MM.1S (cell line): ENCODE results near the gene TNF.
"Not testable (repeated sequence)": the region's sequence is repeated elsewhere in the genome, so short reads cannot be mapped to it uniquely, and the experiment has no call there.

Experiments
- DNase-seq: peaks from one replicate; pipeline ENCODE4 v3.0.0-alpha.2; 2015
- H2AFZ ChIP-seq: fragments of 300-600 bp; sonication (generic); 2 replicates; pipeline ENCODE4 v1.6.0; 2016; ENCODE audit warnings: antibody characterized with exemption, low read length
- H3F3A ChIP-seq: fragments of 300-600 bp; sonication (generic); 2 replicates; pipeline ENCODE4 v1.6.1; 2016; ENCODE audit warnings: mild to moderate bottlenecking, antibody characterized with exemption, low read length, moderate library complexity, mixed read lengths; ENCODE audit not compliant: insufficient read depth
- H3K27ac ChIP-seq: fragments of 300-600 bp; sonication (generic); 2 replicates; pipeline ENCODE4 v1.5.1; 2016; ENCODE audit warnings: mild to moderate bottlenecking, low read length
- H3K27me3 ChIP-seq: fragments of 300-600 bp; sonication (generic); replicated peaks from 2 replicates; pipeline ENCODE4 v1.6.0; 2016; ENCODE audit warnings: low read length; ENCODE audit not compliant: insufficient read depth
- H3K36me3 ChIP-seq: fragments of 300-600 bp; sonication (generic); replicated peaks from 2 replicates; pipeline ENCODE4 v1.6.1; 2016; ENCODE audit warnings: mild to moderate bottlenecking, low read length, mixed read lengths; ENCODE audit not compliant: insufficient read depth
- H3K4me1 ChIP-seq: fragments of 300-600 bp; sonication (generic); 2 replicates; pipeline ENCODE4 v1.6.1; 2016; ENCODE audit warnings: low read length, mixed read lengths
- H3K4me2 ChIP-seq: fragments of 300-600 bp; sonication (generic); 2 replicates; pipeline ENCODE4 v1.6.0; 2016; ENCODE audit warnings: low read depth, low read length
- H3K4me3 ChIP-seq: fragments of 300-600 bp; sonication (generic); 2 replicates; pipeline ENCODE4 v1.5.1; 2016; ENCODE audit warnings: low read length, mixed read lengths
- H3K79me2 ChIP-seq: fragments of 300-600 bp; sonication (generic); 2 replicates; pipeline ENCODE4 v1.6.1; 2016; ENCODE audit warnings: mixed run types, low read length, mixed read lengths
- H3K9ac ChIP-seq: fragments of 300-600 bp; sonication (generic); 2 replicates; pipeline ENCODE4 v1.6.1; 2016; ENCODE audit warnings: low read length, mixed read lengths
- H3K9me2 ChIP-seq: fragments of 300-600 bp; sonication (generic); replicated peaks from 2 replicates; pipeline ENCODE4 v1.6.1; 2016; ENCODE audit warnings: mild to moderate bottlenecking, low read length, mixed read lengths; ENCODE audit not compliant: insufficient read depth
- H3K9me3 ChIP-seq: fragments of 300-600 bp; sonication (generic); replicated peaks from 2 replicates; pipeline ENCODE4 v1.6.1; 2016; ENCODE audit warnings: mild to moderate bottlenecking, low read length, mixed read lengths; ENCODE audit not compliant: insufficient read depth
- H4K20me1 ChIP-seq: fragments of 300-600 bp; sonication (generic); 2 replicates; pipeline ENCODE4 v1.6.1; 2016; ENCODE audit warnings: mild to moderate bottlenecking, low read length, moderate library complexity, mixed read lengths; ENCODE audit not compliant: insufficient read depth
- CTCF ChIP-seq: fragments of 300-600 bp; sonication (generic); IDR thresholded peaks from 2 replicates; pipeline ENCODE4 v1.5.1; 2016; ENCODE audit warnings: antibody characterized with exemption, low read length, mixed read lengths
- EZH2 ChIP-seq: fragments of 300-600 bp; sonication (generic); optimal IDR thresholded peaks from 2 replicates; pipeline ENCODE3; 2017; ENCODE audit warnings: low read depth, mild to moderate bottlenecking, antibody characterized with exemption, low read length, mixed read lengths
- EZH2phosphoT487 ChIP-seq: fragments of 300-600 bp; sonication (generic); IDR thresholded peaks from 2 replicates; pipeline ENCODE4 v1.6.1; 2018; ENCODE audit warnings: antibody characterized with exemption, low read length

Gene TNF

GRCh38 chr6:31587791-31588777, 12.7 kb downstream of the TNF start:
- Histone ChIP-seq H3K27me3 (peaks cover 47% of the 10 kb centered on the region), H3K4me2 (peak overlapping the region; percentile 67; the same call in 1 of the 2 replicates), H3K36me3 (no peaks in the 10 kb centered on the region), H3K27ac (no peak overlapping the region), H3K79me2 (no peaks in the 10 kb centered on the region), H3F3A (no peaks in the 10 kb centered on the region), H3K4me1 (no peaks in the 10 kb centered on the region), H3K9me3 (no peaks in the 10 kb centered on the region), H3K9me2 (no peaks in the 10 kb centered on the region), H2AFZ (no peak overlapping the region), H3K4me3 (no peak overlapping the region), H4K20me1 (no peaks in the 10 kb centered on the region), H3K9ac (no peak overlapping the region)
- no peak for DNase-seq
- no peak for TF ChIP-seq EZH2
- no peak for TF ChIP-seq EZH2phosphoT487
- TF ChIP-seq CTCF: no peak

- no peaks in the 10 kb centered on the region for H3K79me2 ChIP-seq
- no peaks in the 10 kb centered on the region for H3K9me3 ChIP-seq
- no peak overlapping the region for H3K4me3 ChIP-seq
- no peak overlapping the region for H2AFZ ChIP-seq
- no peaks in the 10 kb centered on the region for H3K4me1 ChIP-seq
- H3K9me2 ChIP-seq: no peaks in the 10 kb centered on the region
- no peak overlapping the region for H3K27ac ChIP-seq
- no peaks in the 10 kb centered on the region for H4K20me1 ChIP-seq
- no peaks in the 10 kb centered on the region for H3F3A ChIP-seq
- DNase-seq: no peak
- peaks cover 47% of the 10 kb centered on the region for H3K27me3 ChIP-seq
- H3K9ac ChIP-seq: no peak overlapping the region
- no peak for TF ChIP-seq EZH2phosphoT487
- no peak for TF ChIP-seq EZH2
- no peaks in the 10 kb centered on the region for H3K36me3 ChIP-seq
- H3K4me2 ChIP-seq: no peak overlapping the region
These were observed 13.7 kb downstream of the TNF start for GRCh38 chr6:31588871-31589650.

- H3K27ac ChIP-seq, DNase-seq, H3K9ac ChIP-seq, H3K4me2 ChIP-seq, H2AFZ ChIP-seq, H3K36me3 ChIP-seq, H3K4me1 ChIP-seq, H3K9me2 ChIP-seq, H3K9me3 ChIP-seq, H4K20me1 ChIP-seq, H3K4me3 ChIP-seq, H3F3A ChIP-seq, H3K79me2 ChIP-seq: not testable (repeated sequence)
- peaks cover 45% of the 10 kb centered on the region for H3K27me3 ChIP-seq
These were observed 15.3 kb downstream of the TNF start for GRCh38 chr6:31590691-31591090.

- H3F3A ChIP-seq: no peaks in the 10 kb centered on the region
- H3K4me2 ChIP-seq: no peak overlapping the region
- H2AFZ ChIP-seq: no peak overlapping the region
- H3K9me3 ChIP-seq: no peaks in the 10 kb centered on the region
- TF ChIP-seq EZH2phosphoT487 (no peak), CTCF (no peak), EZH2 (no peak)
- H3K27me3 ChIP-seq: peaks cover 28% of the 10 kb centered on the region
- H3K9me2 ChIP-seq: no peaks in the 10 kb centered on the region
- H3K79me2 ChIP-seq: no peaks in the 10 kb centered on the region
- H3K4me3 ChIP-seq: no peak overlapping the region
- H3K4me1 ChIP-seq: no peaks in the 10 kb centered on the region
- no peak for DNase-seq
- H3K36me3 ChIP-seq: no peaks in the 10 kb centered on the region
- H3K9ac ChIP-seq: no peak overlapping the region
- no peak overlapping the region for H3K27ac ChIP-seq
- no peaks in the 10 kb centered on the region for H4K20me1 ChIP-seq
These were observed 17.0 kb downstream of the TNF start for GRCh38 chr6:31592396-31592771.
